ENCODE measurements around the gene AUP1.

DNA sequence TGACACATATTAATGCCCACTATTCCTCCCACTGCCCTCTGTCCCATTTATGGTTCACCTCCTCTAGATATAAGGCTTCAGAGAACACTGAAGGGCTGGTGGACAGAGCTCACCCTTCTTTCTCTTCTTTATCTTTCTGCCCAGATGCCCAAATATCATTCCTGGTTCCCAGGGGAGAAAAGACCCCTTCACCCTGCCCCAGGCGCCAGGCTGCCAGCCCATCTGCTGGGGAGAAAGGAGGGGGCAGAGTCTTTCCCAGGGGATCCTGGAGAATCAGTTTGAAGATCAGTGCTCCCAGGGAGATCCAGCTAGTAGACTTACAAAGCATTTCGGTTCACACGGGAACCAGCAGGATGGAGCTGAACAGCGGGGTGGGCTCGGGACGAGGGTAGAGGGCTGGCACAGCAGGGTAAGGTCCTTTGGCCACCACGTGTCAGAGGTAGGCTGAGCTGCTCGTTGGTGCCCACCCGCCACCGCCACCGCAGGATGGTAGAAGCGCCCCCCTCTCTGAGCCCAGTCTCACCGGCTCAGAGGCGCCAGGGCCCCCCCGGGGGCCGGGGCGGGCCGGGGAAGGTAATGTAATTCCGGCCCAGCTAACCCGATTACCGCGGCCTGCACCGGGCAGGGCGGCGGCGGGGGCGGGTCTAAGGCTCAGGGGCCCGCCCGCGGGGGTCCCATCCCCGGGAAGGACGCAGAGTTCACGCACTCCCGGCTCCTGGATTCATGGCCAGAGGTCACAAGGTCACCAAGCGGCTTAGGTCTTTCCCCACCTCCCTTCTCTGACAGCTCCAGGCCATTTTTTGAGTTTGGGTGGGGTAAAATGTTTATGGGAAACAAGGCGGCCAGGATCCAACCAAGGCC, 16.5 kb downstream of the AUP1 start:
- TF ChIP-seq, protein P1, sequence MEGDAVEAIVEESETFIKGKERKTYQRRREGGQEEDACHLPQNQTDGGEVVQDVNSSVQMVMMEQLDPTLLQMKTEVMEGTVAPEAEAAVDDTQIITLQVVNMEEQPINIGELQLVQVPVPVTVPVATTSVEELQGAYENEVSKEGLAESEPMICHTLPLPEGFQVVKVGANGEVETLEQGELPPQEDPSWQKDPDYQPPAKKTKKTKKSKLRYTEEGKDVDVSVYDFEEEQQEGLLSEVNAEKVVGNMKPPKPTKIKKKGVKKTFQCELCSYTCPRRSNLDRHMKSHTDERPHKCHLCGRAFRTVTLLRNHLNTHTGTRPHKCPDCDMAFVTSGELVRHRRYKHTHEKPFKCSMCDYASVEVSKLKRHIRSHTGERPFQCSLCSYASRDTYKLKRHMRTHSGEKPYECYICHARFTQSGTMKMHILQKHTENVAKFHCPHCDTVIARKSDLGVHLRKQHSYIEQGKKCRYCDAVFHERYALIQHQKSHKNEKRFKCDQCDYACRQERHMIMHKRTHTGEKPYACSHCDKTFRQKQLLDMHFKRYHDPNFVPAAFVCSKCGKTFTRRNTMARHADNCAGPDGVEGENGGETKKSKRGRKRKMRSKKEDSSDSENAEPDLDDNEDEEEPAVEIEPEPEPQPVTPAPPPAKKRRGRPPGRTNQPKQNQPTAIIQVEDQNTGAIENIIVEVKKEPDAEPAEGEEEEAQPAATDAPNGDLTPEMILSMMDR (IDR thresholded peaks at IDR 0.05) = no peak
- TF ChIP-seq POLR2A (IDR thresholded peaks at IDR 0.05) (no peak), EP300 (IDR thresholded peaks at IDR 0.05) (no peak)

All from gastroesophageal sphincter (tissue), 3 donors.